ENCODE data around the gene ABHD13.

The ABHD13 gene

DNA sequence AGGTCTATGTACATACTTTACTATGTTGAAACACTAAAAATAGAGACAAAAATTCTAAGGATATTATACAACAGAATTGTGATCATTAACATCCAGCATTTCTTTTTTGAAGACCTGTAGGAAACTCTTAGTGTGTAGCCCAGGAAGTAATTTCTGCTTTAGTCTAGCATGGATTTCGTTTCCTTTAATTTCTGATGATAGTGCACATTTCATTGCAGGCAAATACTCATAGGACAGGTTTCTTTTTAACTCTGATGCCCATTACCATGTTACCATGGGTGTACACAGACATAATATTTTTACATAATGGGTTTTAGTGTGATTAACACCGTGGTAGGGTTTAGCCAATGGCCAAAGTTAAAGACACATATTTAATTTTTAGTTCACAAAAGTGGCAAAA is 29.9 kb upstream of the ABHD13 start:
- H3K4me3 ChIP-seq (ENCODE audit: low read length): no peak overlapping the region
- no peak for DNase-seq (ENCODE audit: low read depth)
- TF ChIP-seq, protein P1, sequence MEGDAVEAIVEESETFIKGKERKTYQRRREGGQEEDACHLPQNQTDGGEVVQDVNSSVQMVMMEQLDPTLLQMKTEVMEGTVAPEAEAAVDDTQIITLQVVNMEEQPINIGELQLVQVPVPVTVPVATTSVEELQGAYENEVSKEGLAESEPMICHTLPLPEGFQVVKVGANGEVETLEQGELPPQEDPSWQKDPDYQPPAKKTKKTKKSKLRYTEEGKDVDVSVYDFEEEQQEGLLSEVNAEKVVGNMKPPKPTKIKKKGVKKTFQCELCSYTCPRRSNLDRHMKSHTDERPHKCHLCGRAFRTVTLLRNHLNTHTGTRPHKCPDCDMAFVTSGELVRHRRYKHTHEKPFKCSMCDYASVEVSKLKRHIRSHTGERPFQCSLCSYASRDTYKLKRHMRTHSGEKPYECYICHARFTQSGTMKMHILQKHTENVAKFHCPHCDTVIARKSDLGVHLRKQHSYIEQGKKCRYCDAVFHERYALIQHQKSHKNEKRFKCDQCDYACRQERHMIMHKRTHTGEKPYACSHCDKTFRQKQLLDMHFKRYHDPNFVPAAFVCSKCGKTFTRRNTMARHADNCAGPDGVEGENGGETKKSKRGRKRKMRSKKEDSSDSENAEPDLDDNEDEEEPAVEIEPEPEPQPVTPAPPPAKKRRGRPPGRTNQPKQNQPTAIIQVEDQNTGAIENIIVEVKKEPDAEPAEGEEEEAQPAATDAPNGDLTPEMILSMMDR (IDR thresholded peaks at IDR 0.05; ENCODE audit: insufficient read depth, low read depth, low read length, missing control alignments): no peak

DNA sequence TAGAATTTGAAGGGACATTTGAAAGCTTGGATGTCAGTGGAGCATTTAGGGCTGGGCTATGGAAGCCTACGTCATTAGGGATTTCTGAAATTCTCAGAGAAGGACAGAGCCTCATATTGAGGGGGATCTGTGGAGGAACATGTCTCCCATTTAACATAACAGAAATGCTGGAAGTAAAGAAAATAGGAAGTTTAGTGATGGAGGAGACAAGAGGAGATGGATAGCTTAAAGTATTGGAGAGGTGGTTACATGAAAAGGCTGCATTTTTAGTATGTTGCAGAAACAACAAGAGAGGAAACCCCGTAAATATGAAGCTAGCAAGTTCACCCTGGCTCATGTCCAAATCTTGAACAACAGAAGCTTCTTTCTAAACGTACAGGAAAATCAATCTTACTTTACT is 27.3 kb upstream of the ABHD13 start:
- TF ChIP-seq, protein P1 (IDR thresholded peaks at IDR 0.05; ENCODE audit: insufficient read depth, low read depth, low read length, missing control alignments): no peak
- no peak for DNase-seq (ENCODE audit: low read depth)
- H3K4me3 ChIP-seq (ENCODE audit: low read length): no peak overlapping the region

DNA sequence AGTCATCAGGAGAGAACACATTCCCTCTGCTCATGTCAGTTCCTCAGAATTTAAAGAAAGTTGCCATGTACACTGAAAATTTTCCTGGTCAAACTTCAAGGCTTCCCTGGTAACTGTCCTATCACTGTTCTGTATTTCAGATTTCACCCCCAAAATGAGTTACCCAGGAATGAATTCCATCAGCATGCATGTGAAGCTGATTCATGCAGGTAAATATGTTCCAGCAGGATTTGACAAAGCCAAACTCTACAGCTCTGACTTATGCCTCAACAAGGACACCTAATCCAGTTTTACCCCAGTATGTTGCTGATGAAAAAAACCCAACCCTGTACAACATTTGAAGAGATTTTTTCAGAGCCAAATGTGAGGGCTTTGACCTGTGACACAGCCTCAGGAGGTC is 24.4 kb upstream of the ABHD13 start:
- TF ChIP-seq, protein P1 (IDR thresholded peaks at IDR 0.05; ENCODE audit: insufficient read depth, low read depth, low read length, missing control alignments): no peak
- no peak overlapping the region for H3K4me3 ChIP-seq (ENCODE audit: low read length)
- DNase-seq (ENCODE audit: low read depth): peak; percentile 84

DNA sequence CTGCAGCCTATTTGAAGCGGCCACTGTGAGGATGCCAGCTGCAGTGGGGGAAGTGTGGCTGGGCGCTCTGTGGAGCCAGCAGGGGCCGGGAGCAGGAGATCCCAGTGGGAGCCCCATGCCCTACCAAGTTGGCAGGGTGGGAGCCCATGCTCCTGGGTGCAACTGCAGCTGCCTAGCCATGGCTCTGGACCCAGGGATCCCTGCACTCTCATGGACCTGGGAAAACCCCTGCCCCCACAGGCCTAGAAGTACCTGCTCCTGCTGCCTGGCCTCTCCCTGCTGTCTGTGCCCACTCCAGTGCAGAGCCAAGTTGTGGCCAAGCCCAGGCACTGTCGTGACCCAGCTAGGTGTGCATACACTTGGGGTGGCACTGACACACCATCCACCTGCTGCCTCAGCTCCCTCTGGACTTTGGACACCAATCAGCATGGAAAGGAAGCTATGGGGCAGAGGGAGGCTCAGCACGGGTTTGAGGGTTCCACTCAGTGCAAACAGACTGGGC is 23.7 kb upstream of the ABHD13 start:
- H3K4me3 ChIP-seq (ENCODE audit: low read length): no peak overlapping the region
- no peak for DNase-seq (ENCODE audit: low read depth)
- TF ChIP-seq, protein P1 (IDR thresholded peaks at IDR 0.05; ENCODE audit: insufficient read depth, low read depth, low read length, missing control alignments): no peak

DNA sequence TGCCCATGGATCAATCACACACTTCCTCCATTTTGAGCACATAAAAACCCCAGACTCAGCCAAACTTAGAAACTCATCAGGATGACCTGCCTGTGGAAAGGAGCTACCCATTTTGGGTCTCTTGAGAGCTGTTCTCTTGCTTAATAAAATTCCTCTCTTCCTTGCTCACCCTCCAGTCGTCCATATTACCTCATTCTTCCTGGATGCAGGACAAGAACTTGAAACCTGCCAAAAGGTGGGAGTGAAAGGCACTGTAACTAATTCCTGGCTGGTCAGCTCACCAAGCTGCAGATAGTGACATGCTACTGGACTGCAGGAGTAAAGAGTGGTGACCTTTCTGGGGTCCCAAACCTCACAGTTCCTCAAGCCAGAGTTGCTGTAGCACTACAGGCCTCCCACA is 23.0 kb upstream of the ABHD13 start:
- H3K4me3 ChIP-seq (ENCODE audit: low read length): no peak overlapping the region
- TF ChIP-seq, protein P1 (IDR thresholded peaks at IDR 0.05; ENCODE audit: insufficient read depth, low read depth, low read length, missing control alignments): no peak
- peak; percentile 65 for DNase-seq (ENCODE audit: low read depth)

DNA sequence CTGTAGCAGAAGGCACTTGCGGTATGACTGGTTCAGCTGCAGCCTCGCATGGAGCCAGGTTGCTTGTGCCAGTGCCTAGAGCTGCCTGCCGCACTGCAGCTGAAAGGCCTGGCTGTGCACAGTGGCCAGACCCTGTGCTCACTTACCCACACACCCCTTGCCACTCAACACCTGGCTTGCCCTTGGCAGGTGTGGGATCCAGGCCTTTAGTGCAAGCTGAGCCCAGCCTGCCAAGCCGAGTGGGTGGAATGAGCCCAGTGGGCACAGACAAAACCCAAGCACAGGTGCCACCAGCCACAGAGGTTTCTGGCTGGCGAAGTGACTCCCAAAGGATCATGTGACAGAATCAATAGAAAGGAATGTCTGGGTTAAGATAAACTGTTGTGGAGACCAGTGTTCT is 22.3 kb upstream of the ABHD13 start:
- DNase-seq (ENCODE audit: low read depth): no peak
- H3K4me3 ChIP-seq (ENCODE audit: low read length): no peak overlapping the region
- TF ChIP-seq, protein P1 (IDR thresholded peaks at IDR 0.05; ENCODE audit: insufficient read depth, low read depth, low read length, missing control alignments): no peak

DNA sequence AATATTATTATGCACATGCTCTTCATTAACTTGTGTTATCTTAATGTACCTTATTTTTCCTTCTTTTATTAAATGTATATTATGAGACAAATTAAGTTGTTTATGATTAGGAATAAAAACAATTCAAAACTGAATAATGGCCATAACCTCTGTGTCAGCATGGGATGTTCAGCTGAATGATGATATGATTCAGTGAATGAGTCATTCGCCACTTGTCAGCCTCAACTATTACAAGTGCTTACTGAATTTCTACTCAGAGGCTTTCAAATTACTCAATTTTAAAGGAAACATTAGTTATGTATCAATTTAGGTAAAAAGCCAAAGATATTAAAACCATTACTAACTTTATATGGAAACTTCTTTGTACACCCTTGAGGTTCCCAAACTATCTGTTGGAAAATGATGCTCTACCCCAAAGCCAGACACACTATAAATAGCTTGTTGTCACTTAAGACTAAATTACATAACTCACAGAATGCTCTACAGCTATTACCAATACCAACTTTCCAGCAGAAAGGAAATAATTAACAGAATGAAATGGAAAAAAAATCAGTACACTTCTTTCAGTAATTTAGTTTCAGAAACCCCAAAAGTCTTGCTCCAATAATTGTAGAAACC is 17.3 kb upstream of the ABHD13 start:
- TF ChIP-seq, protein P1 (IDR thresholded peaks at IDR 0.05; ENCODE audit: insufficient read depth, low read depth, low read length, missing control alignments): no peak
- DNase-seq (ENCODE audit: low read depth): peak; percentile 81
- H3K4me3 ChIP-seq (ENCODE audit: low read length): no peak overlapping the region
